GF-D8 (cell line): ENCODE measurements around the gene ST7.
"Not testable (repeated sequence)": the region's sequence is repeated elsewhere in the genome, so short reads cannot be mapped to it uniquely, and the experiment has no call there.

Source experiments
- DNase-seq: peaks from one replicate; lab custom pipeline; 2025; lab: John Stamatoyannopoulos, UW

Gene ST7

DNA sequence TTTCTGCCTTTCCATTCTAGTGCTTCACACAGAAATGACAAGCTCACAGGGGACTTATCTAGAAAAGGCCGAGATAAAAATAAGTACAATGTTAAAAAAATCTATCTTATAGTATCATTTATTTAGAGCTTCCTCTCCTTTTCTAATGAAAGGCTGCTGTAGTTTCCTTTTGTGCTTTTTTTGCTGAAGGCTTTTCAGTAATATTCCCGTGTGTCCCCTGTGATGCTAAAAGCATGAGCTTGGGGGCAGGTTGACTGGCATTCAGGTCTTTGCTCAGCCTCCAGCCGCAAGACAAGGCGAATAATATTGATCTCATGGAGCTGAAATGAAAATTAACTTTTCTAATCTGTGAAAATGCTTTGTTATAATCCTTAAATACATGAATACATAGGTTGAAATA is 143.0 kb downstream of the ST7 start:
- DNase-seq, result no peak

DNA sequence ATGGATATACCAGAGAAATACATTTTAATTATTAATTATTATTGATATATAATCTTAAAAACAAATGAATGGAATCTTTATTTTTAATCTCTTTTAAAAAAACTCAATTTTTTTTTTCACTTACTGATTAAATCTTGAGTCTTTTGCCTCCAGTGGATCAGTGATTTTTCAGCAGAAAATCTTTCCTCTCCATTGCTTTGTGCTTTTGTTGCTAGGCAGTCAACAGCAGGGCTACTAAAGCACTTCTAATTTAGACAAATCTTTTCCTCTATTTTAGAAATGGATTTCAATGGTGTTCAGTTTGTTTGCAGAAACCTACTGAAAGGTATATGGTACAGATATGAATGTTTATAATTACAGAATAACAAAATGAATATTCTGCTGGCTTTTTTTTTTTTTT is 143.6 kb downstream of the ST7 start:
- no peak for DNase-seq

DNA sequence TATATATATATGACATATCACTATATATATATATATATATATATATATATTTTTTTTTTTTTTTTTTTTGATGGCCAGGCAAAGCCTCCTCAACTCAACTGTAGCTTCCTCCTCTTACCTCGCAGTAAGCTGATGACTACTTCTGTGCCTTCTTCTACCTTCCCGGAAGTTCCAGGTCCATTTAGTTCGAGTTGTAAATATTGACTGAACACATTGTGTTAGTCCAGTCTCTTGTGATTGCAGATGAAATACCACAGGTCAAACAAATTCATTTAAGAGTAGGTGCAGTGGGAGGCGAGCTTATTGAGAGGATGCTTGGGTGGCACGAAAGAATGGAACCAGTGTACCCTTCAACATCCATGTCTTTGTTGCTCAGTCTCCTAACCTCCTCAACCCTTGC is 144.6 kb downstream of the ST7 start:
- DNase-seq, result no peak

DNA sequence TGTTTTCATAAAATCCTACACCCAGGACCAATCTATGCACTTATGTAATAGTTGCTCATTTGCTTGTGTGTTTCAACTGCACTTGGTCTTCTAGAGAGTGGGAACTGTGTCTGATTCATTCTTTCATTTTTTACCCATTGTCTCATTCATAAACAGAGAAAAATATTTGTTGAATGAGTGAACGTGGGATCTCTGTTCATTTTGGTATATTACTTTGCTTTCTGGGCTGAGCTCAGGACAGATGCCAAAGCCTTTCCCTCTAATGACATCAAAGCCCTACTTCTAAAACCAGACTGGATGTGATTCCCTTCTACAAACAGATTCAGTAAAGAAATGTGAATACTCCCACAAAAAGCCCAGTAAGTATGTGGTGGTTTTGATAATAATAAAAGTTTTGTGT is 145.2 kb downstream of the ST7 start:
- no peak for DNase-seq

DNA sequence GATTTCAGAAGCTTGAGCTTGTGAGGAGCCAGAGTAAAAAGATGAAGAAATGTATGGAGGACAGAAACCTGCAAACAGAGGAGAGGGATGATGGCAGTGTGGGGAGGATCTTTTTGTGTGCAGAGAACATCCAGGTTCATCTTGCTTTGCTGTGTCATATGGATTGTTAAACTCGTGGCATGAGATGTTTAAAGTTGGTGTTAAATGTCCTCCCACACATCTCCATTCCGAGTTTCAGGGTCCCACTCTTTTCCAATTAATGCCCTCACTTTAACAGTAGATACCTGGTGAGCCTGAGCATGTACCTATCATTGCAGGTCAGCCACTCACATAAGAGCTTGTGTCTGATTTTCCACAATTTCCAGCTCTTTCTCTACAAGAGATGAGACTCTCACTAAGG is 147.7 kb downstream of the ST7 start:
- no peak for DNase-seq

DNA sequence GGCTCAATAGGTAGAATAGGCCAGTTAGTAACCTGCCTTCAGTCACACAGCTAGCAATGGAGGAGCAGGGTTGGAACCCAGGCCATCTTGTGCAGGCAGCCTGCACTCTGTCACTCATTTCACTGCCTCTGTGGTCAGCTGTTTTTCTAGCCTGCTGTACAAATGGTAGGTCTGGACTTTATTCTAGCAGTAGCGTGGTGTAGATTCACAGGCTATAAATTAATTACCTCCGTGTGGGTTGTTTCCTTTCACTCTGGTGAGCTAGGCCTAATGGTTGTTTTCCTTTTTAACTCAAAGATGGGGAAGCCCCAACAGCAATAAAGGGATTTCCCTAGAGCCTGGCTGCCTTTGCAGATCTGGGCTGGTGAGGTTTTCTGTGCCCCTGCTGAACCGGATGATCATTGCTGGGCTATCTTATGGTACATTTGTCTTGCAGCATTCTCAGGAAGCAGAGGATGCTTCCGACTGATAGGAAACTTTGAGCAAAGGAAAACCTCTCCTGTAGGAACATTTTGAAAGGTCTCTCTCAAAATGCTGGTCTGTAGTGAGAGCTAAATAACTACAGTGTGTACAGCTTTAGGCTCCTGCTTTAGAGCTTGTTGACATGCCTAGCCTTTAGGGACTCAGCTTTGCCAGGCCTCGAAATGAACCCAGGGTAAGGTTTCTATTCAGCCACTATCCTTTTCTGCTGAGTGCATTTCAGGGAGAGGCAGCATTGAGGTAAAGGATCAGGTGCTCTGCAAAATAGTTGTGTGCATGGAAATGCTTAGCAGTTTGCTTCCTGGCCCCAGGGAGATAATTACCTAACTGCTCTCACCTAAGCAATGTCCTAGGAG is 157.4 kb downstream of the ST7 start:
- DNase-seq, result peak; percentile 28

DNA sequence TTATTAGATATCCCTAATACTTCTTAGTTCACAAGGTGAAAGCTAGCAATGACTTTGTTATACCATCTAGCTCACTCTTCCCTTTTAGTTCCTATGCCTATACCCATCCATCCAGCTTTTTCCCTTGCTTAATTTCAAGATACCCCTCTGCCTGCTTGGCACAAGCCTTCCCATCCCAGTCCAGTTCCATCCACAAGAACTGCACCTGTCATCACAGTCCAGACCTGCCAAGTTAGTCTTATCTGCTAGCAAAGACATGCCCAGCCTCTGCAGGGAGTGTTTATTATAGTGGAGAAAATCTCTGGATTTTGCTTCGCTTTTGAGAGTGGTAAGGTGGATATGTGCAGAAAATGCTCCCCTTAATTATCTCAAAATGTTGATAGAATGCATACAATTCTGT is 158.2 kb downstream of the ST7 start:
- DNase-seq, result no peak

DNA sequence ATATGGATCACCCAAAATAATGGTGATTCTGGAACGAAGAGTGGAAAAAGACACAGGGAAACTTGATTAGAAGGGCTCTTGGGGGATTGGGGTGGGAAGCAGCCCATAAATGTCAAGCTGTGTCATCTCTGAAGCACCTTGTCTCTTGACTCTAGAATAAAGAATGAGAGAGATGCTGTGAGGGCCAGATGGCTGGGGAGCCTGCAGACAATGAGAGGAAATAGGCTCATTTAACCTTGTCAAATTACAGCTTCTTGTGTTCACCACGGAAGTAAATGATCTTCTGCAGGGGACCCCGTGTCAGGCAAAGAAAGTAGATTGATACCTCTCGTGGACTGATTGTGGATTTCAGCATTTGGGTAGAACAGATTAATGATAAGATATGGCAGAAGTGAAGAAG is 159.3 kb downstream of the ST7 start:
- no peak for DNase-seq

DNA sequence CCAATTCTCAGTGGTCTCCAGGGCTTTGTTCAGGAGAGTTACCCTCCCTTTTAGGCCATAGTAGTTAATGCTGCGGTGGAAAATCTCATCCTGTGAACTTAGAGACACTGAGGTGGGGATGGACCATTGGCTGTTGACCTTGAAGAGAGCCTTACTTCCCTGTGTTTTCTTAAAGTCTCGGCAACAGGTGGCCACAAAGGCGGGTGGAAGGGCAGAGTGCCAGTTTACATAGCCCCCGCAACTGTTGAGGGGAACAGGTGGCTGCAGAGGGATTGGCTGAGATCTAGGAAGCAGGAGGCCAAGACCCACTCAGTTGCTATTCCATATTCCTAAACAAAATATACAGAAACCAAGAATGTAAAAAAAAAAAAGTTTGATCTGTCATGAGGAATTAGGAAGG is 160.6 kb downstream of the ST7 start:
- no peak for DNase-seq

DNA sequence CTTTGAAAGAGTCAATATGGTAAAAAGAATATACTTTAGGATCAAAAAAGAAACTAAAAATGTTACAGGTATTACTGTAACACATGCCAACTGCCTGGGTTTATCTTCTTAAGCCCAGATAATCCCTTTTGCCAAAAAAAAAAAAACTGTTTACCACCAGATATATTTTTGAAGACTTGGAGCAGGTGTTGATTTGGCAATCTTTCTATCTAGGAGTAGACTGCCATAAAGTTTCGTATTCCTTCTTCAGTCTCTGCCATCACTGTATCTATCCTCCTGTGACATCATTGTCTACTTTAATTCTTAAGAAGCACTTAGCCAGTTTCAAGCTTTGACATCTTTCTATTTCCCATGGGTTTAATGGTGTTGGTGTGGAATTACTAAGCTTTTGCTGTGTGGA is 161.0 kb downstream of the ST7 start:
- no peak for DNase-seq

DNA sequence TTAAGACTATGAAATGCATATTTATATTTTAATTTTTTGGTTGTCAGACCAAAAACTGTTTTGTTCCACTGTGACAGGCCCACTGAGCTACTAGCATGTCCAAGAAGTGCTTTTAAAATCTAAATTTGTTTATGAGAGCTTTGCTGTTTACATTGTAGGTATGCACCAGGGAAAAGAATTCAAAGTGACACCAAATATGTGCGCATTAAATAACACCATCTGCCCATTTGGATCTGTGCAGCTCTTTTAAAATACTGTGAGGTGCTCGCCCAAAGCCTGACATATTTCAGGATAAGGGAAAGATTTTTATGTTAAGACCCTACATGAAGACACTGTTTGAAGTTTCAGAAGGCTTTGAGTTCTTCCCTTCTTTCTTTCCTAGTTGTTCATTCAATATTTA is 162.9 kb downstream of the ST7 start:
- no peak for DNase-seq

DNA sequence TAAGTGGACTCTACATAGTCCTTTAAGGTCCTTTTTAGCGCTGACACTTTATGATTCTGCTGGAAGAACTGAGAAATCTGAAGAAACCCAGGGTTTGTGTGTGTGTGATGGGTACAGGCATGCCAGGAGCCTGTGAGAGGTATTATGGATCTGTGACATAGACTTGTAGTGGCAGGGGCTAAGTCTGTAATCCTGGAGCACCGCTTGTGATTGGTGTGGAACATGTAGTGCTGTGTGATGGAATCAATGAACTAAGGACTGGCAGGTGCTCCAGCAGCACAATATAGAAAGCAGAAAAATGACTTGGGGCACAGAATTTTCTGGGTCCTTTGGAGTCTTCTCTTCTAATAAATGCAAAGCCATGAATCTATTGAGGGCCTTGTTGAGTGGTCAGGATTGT is 163.9 kb downstream of the ST7 start:
- no peak for DNase-seq

DNA sequence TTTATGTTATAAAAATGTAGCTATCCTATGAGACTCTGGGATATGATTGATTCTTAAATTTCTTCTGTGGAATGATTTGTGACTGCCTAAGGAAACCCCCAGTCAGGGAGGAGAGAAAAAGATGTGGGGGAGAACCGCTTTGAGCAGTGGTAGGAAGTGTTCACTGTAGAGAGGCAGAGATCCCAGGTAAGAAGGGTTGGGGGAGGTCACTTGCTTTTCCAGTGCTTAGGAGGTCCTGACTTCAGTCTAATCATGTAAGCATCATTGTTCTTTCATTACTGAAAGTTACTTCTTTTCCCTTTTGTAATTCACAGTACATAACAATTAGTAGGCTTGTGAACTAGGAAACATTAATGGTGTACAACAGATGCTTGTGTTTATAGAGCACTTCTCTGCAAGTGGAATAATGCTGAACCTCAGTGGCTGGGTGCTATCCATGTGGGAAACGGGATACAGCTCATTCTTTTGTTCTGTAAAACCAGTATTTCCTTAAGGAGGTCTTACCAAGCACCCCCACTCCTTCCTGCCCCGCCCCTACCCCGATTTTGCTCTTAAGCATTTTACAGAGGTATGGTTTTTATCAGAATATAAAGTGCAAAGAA is 165.4 kb downstream of the ST7 start:
- no peak for DNase-seq

DNA sequence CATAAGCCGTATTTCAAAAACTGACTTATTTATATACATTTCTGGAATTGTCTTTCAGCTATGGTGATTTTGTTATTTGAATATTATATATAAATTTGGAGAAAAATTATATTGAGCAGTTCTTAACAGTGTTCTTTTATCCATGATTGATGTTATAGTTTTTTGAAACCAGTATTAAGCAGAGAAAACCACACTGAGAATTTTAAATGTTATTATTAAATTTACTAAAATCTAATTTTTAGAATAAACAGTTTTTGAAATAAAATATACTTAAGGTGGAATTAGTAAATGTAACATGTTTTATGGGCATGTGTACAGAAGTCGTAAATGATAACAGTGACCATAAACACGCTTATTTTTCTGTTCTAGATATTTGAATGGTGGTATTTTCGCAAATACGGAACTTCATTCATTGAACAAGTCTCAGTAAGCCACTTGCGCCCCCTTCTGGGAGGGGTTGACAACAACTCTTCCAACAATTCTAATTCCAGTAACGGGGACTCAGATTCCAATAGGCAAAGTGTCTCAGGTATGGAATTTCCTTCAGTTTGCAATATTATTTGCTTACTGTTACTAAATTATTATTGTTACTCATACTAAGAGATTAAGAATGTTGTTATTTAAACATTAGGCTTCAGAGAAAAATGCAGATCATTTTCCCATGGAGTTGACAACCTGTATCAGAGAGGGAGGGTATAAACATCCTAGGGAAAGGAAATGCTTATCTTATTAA is 166.1 kb downstream of the ST7 start:
- DNase-seq, result peak; percentile 43

DNA sequence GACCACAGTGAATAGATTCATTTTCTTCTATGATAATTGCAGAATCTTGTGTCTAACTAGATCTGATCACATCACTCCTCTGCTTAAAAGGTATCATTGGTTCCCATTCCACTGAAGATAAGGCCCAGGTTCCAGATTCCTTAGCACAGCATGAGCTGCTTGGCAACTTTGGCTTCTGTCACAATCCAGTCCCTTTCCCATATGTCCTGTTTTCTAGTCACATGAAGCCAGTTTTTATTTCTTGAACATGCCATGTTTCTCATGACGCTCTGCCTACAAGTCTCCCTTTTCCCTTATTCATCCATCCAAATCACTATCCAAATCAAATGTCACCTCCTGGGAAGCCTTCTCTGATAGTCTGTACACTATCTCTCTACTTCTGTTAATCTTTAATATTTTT is 167.0 kb downstream of the ST7 start:
- DNase-seq, result not testable (repeated sequence)

DNA sequence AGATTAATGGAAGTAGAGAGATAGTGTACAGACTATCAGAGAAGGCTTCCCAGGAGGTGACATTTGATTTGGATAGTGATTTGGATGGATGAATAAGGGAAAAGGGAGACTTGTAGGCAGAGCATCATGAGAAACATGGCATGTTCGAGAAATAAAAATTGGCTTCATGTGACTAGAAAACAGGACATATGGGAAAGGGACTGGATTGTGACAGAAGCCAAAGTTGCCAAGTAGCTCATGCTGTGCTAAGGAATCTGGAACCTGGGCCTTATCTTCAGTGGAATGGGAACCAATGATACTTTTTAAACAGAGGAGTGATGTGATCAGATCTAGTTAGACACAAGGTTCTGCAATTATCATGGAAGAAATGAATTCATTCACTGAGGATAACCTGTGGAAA is 168.7 kb downstream of the ST7 start:
- not testable (repeated sequence) for DNase-seq

DNA sequence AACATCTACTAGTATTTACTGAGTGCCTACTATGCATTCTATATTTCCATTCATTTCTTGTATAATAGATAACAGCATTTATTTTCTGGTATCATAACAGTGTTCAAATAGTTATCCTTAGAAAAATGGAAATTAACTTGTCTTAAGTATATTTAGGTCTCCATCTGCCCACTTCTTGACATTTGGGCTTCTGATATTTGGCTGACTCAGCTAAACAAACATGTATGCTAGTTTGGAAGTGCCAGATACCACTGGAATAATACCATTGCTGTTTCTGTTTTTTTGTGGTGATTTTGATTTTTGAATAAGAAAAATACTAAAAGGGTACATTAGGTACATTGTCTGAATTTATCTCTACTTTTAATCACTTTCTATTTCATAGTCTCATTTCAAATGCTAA is 169.2 kb downstream of the ST7 start:
- DNase-seq, result no peak

DNA sequence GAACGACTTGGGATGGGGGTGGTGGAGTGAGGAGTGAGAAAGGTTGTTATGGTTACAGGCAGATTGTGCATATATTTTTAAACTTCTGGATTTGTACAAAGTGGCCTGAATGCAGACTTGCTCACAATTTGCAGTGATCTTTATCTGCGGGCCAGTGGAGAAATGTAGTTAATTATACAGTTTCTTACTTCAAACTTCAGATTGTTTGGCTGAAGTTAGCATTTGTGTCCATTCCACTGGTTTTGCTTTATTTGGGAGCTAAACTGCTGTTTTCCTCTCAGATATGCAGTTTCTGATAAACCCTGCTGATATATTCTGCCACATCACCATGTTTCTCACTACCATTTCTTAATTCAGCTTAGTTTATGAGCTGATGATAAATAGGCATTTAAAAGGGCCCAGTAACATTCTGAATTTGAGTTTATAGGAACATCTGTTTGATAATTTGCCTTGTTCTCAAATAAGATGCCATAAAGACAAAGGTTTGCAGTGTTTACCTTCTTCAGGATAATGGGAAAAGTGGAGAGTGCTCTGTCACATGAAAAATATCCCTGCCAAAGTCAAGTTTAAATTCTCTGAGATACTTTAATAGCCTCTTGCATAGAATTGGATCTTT is 170.1 kb downstream of the ST7 start:
- no peak for DNase-seq

DNA sequence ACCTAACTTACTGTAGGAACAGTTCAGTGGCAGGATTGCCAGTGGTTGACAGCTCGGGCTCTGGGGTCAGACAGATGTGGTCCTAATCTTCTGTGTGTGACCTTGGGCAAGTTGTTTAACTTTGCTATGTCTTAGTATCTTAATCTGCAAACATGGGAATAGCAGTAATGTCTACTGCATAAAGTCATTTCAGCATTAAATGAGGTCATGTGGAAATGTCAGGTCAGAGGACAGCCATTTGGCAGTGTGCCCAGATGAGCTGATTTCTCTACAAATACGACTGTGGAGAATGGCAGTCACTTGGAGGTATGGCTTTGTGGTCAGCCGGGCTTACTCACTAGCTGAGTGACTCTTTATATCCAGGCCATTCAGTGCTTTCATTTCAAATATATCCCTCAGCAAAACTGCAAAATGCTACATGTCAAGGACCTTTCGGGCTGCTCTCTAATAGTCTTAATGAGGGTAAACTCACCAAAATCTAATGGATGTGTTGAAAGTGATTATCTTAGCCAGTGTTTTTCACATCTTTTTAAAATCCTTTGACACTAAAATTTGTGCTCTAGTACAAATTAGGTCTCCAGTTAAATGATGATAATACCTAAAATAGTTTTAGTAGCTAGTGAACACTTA is 171.4 kb downstream of the ST7 start:
- DNase-seq, result peak; percentile 25

DNA sequence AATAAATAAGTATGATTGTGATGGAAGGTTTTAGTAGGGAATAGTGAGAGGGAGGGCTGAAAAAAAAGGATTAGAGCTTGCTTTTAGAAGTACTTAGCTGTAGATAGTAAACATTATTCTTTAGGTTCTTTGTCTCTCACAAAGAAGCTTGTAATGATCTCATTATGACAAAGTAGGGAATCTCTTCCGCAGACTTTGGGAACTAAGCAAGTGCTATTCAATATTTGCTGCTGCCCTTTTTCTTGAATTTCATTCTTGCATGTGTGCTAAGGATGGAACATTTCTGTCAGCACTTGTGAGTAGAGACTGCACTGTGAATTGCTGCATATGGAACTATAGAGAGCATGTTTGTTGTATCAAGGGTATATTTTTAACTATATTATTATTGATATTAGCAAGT is 173.4 kb downstream of the ST7 start:
- no peak for DNase-seq

DNA sequence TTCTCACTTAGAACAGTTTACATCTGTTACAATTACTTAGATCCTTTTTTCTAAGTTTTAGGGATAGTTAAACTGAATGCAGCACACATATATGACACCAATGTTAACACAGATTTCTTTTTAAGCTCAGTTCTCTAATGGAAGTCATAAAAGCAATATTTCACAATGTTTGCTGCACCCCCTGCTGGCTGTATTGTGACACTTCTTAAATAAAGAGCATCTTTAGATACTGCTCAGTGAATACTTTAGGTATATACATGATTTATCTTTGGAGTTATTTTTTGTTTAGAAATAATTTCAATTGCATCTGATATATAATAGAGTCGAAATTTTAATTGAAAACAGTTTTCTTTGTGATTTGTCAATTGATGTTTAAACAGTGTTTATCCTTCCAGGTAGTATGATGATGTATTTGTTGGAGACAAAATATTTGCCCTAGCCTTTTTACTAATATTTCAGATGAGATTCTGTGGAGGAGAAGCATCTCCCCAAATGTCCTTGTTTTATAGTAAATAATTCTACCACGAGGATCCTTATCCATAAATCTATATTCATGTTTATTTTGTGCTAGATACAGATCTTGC is 174.4 kb downstream of the ST7 start:
- DNase-seq, result peak; percentile 46

DNA sequence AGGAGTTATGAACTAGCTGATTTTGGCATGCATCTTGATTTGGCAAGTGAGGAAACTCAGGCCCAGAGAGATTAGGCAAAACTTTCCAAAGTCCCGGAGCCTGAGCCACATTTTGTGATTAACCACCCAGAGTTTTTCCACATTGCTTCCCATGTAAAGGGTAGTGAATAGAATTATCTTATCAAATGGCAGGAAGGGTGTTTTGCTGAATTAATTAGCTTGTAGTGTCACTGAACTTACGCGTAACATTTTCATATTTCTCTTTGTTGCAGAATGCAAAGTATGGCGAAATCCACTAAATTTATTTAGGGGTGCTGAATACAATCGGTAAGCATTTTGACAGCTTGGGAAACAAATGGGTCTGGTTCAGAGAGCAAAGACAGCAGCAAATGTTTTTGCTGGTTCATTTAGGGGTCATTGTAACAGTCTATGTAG is 176.2 kb downstream of the ST7 start:
- no peak for DNase-seq
